Measurements from ENCODE around the gene MFSD12.
"Not testable (repeated sequence)": the region's sequence is repeated elsewhere in the genome, so short reads cannot be mapped to it uniquely, and the experiment has no call there.

Gene MFSD12

DNA sequence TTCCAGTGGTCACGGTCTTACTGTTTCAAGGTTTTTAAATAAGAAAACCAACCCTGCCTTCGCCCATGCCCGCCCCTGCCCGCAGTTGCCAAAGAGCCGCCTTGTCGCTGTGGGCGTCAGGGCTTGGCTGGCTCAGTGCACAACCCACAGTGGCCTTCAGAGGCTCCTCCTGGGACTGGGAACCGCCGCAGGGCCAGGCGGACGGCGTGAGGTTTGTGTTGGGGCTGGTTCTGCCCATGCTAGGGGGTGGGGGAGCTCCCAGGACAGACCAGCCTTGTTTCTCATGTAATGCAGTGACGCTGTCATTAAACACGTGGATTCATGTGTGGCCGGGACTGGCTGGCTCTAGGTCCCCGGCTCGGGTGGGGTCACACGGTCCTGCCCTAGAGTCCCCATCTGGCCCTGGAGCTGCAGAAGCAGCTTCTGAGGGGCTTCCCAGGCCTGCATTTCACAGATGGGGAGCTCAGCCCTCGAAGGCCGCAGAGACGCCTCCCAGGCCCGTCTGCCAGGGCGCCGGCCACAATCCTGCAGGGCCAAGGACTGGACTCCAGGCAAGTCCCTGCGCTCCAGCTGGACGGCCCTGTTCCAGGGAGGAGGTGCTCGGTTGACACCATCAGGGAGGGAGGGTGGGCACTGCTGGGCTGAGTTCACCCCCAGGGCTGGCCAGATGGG, 20.8 kb downstream of the MFSD12 start:
- no peak for DNase-seq (ENCODE audit: low spot score)

DNA sequence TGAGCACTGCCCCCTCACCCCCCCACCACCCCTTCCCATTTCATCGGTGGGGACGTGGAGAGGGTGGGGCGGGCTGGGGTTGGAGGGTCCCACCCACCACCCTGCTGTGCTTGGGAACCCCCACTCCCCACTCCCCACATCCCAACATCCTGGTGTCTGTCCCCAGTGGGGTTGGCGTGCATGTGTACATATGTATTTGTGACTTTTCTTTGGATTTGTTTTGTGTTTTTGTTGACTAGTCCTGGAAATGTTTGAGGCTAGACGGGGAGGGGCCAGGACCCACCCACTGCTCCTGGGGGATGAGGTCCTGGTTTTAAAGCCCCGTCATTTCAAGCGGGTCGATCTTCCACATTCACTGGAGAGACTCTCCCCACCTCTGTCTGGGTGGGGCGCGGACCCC, 21.4 kb downstream of the MFSD12 start:
- no peak for DNase-seq (ENCODE audit: low spot score)

DNA sequence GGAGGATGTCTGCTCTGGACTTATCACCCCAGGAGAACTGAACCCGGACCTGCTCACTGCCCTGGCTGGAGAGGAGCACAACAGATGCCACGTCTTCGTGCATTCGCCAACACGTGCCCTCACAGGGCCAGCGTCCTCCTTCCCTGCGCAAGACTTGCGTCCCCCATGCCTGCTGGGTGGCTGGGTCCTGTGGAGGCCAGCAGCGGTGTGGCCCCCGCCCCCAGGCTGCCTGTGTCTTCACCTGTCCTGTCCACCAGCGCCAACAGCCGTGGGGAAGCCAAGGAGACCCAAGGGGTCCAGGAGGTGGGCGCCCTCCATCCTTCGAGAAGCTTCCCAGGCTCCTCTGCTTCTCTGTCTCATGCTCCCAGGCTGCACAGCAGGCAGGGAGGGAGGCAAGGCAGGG, 21.8 kb downstream of the MFSD12 start:
- DNase-seq (ENCODE audit: low spot score) = no peak

DNA sequence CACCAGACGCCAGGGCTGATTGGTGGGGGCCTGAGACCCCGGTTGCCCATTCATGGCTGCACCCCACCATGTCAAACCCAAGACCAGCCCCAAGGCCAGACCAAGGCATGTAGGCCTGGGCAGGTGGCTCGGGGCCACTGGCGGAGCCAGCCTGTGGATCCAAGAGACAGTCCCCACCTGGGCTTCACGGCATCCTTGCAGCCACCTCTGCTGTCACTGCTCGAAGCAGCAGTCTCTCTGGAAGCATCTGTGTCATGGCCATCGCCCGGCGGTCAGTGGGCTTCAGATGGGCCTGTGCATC, 22.2 kb downstream of the MFSD12 start:
- DNase-seq (ENCODE audit: low spot score) = no peak

DNA sequence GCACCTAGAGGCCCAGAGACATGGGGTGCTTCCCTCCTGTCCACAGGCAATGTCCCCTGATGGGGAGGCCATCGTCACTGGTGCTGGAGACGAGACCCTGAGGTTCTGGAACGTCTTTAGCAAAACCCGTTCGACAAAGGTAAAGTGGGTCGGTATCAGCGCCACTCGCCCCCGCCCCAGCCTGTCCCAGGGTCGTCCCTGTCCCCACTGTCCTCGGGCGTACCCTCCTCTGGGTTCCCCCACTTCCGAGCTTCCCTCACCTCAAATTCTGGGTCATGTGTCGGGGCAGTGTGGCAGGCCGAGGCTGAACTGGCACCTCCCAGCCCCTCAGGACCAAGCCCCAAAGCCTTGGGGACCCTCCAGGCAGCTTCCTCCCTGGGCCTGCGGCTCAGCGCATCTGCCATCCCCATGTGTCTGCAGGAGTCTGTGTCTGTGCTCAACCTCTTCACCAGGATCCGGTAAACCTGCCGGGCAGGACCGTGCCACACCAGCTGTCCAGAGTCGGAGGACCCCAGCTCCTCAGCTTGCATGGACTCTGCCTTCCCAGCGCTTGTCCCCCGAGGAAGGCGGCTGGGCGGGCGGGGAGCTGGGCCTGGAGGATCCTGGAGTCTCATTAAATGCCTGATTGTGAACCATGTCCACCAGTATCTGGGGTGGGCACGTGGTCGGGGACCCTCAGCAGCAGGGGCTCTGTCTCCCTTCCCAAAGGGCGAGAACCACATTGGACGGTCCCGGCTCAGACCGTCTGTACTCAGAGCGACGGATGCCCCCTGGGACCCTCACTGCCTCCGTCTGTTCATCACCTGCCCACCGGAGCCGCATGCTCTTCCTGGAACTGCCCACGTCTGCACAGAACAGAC, 22.8 kb downstream of the MFSD12 start:
- no peak for DNase-seq (ENCODE audit: low spot score)

DNA sequence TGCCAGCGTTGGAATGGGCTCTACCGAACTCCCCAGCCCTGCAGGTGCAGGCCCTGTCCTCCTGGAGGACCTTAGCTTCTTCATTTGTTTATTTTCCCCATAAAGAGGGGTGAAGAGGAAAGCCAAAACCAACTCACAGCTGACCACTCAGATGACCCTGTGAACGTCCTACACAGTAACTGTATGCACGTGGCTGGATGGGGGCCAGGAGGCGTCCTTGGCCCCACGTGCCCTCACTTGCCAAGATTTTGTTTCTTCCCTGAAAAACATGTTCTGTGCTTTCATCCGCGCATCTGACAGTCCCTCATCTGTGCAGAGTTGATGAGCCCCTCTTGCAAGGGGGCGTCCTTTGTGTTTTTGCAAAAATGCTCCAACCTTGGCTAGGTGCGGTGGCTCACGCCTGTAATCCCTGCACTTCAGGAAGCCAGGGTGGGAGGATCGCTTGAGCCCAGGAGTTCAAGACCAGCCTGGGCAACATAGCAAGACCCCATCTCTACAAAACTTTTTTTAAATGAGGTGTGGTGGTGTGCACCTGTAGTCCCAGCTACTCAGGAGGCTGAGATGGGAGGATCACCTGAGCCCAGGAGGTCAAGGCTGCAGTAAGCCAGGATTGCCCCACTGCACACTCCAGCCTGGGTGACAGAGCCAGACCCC, 23.7 kb downstream of the MFSD12 start:
- no peak for DNase-seq (ENCODE audit: low spot score)

DNA sequence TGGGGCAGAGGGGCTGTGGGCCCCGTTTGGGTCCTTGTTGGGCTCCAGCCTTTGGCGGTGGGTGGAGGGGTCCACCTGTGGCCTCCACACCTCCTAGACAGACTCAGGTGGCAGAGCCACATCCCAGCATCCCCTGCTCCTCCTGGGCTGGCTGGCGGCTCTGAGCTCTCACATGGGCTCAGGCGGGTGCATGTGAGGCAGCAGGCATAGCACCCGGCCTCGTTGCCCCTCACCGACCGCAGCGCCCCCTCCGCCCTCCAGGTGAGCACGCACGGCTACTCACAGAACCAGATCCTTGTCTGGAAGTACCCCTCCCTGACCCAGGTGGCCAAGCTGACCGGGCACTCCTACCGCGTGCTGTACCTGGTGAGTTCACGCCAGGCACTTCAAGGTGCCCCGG, 24.4 kb downstream of the MFSD12 start:
- DNase-seq (ENCODE audit: low spot score) = no peak

DNA sequence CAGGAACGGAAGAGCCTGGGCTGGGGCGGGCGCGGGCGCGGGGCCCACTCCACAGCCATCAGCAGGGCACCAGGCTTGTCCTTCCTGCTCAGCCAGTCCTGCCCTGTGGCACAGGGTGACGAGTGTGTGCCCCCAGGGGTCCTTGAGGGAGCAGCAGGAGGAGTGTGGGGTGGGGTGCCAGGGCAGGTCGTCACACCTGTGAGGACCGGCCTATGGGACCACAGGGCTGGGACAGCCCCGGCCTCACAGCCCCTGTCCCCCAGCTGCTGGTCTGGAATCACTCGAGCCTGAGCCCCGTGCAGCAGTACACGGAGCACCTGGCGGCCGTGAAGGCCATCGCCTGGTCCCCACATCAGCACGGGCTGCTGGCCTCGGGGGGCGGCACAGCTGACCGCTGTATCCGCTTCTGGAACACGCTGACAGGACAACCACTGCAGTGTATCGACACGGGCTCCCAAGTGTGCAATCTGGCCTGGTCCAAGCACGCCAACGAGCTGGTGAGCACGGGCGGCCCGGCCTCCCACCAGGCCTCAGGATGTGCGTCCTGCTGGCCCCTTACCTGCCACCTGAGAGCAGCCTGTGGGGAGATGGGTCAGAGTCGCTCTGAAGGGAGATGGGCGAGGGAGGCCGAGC, 25.1 kb downstream of the MFSD12 start:
- no peak for DNase-seq (ENCODE audit: low spot score)

DNA sequence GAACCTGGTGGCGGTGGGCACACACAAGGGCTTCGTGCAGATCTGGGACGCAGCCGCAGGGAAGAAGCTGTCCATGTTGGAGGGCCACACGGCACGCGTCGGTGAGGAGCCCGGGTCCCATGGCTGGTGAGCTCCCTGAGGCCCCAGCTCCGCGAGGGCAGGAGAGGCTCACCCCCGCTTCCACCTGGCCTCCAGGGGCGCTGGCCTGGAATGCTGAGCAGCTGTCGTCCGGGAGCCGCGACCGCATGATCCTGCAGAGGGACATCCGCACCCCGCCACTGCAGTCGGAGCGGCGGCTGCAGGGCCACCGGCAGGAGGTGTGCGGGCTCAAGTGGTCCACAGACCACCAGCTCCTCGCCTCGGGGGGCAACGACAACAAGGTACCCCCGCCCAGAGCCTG, 25.7 kb downstream of the MFSD12 start:
- DNase-seq (ENCODE audit: low spot score) = no peak

DNA sequence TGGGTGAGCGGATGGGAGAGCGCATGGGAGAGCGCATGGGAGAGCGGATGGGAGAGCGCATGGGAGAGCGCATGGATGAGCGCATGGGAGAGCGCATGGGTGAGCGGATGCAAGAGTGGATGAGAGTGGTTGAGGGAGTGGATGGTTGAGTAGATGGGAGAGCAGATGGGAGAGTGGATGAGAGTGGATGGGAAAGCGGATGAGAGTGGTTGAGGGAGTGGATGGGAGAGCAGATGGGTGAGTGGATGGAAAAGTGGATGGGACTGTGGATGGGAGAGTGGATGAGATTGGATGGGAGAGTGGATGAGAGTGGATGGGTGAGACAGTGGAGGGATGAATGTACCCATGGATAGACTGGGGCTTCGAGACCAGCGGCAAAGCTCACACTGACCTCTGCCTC, 27.0 kb downstream of the MFSD12 start:
- no peak for DNase-seq (ENCODE audit: low spot score)

DNA sequence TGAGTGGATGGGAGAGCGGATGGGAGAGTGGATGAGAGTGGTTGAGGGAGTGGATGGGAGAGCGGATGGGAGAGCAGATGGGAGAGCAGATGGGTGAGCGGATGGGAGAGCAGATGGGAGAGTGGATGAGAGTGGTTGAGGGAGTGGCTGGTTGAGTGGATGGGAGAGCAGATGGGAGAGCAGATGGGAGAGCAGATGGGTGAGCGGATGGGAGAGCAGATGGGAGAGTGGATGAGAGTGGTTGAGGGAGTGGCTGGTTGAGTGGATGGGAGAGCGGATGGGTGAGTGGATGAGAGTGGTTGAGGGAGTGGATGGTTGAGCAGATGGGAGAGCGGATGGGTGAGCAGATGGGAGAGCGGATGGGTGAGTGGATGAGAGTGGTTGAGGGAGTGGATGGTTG, 28.1 kb downstream of the MFSD12 start:
- not testable (repeated sequence) for DNase-seq (ENCODE audit: low spot score)

DNA sequence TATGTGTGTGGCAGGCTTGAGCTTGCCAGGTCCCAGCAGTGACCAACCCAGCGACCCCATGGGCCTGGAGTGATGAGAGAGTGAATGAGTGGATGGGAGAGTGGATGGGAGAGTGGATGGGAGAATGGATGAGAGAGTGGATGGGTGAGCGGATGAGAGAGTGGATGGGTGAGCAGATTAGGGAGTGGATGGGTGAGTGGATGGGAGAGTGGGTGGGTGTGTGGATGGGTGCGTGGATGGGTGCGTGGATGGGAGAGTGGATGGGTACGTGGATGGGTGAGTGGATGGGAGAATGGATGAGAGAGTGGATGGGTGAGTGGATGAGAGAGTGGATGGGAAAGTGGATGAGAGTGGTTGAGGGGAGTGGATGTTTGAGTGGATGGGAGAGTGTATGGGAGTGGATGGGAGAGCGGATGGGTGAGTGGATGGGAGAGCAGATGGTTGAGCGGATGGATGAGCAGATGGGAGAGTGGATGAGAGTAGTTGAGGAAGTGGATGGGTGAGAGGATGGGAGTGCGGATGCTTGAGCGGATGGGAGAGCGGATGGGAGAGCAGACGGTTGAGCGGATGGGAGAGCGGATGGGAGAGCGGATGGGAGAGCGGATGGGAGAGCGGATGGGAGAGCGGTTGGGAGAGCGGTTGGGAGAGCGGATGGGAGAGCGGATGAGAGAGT, 28.7 kb downstream of the MFSD12 start:
- DNase-seq (ENCODE audit: low spot score) = no peak

DNA sequence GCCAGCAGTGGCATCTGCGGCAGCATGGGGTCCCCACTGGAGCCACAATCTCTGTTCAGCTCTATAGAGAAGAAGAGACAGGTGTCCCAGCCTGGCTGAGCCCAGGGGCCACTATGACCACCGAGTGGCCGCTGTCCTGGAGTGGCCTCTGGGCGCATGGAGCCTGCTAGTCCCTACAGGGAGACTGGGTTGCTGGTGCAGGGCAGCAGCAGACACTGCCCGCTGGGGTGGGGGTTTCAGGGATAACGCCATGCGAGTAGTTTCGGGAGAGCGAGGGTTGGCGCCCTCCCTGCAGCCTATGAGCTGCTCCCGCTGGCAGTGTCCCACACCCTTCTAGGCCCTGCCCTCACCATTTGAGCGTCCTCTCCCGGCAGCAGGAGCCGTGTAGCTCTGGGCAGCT, 29.3 kb downstream of the MFSD12 start:
- no peak for DNase-seq (ENCODE audit: low spot score)

DNA sequence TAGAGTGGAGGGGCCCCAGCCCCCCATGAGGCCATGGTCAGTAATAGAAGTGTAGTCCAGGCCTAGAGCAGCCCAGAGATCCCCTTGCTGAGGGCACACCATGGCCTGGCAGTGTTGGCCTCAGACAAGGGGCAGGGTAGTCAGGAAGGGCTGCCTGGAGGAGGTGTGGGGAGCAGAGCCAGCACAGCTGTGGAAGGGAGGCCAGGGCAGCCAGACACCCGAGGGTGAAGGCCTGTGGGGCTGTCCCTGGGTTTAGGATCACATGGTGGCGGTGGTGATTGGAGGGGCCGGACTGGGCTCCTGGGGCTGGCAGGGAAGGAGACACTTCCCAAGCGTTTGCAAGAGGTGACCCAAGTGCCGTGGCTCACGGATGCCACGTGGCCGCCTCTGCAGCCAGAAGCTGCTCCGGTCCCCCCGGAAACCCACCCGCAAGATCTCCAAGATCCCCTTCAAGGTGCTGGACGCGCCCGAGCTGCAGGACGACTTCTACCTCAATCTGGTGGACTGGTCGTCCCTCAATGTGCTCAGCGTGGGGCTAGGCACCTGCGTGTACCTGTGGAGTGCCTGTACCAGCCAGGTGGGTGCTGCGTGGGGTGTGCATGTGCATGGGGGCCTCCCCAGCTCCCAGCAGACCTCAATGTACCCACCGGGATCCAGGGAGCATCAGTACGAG, 30.0 kb downstream of the MFSD12 start:
- no peak for DNase-seq (ENCODE audit: low spot score)

DNA sequence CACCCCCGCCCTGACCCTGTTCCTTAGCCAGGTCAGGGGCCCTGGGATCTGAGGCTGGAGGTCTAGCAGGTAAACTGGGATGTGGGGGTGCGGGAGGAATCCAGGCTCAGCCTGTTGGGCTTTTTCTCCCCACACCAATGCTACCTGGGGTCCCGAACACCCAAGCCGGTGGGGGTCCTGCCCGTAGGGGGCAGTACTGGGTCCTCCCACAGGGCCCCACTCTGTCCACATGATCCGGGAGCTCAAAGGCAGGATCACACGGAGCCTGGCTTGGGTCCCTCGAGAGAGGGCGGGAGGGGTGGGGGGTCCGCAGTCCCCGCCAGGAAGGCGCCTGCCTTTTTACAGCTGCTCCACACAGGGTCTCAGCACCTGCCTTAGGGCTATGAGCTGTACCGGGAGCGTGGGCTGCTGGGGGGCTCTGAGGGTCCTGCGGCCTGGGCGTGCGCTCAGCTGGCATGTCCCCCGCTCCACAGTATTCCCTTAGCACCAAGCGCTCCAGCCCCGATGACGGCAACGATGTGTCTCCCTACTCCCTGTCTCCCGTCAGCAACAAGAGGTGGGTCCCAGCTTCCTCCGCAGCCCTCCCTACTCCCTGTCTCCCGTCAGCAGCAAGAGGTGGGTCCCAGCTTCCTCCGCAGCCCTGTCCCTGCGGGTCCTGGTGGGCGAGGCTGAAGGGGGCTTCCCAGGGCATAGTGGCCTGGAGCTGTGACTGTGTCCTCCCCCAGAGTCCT, 30.7 kb downstream of the MFSD12 start:
- DNase-seq (ENCODE audit: low spot score) = no peak

DNA sequence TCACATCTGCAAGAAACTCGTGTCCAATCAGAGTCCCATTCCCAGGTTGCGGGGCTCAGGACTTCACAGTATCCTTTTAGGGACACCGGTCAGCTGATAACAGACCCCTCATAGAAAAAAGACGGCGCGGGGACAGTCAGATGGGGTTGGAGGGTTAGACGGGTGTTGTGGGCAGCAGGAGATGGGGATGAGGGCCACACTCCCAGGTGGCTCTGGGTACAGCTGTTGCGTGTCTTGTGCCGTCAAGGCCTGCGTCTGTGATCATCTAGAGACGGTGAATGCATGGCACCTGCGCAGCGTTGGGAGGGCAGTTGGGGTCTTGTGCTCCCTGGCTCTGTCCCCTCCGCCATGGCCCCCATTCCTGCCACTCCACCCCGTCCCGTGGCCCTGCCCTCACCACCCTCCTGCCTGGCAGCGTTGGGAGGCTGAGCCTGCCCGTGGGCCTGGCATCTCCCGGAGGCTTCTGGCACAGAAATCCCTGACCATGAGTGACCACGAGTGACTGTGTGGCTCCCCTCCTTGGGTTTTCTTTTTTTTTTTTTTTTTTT, 32.4 kb downstream of the MFSD12 start:
- no peak for DNase-seq (ENCODE audit: low spot score)

DNA sequence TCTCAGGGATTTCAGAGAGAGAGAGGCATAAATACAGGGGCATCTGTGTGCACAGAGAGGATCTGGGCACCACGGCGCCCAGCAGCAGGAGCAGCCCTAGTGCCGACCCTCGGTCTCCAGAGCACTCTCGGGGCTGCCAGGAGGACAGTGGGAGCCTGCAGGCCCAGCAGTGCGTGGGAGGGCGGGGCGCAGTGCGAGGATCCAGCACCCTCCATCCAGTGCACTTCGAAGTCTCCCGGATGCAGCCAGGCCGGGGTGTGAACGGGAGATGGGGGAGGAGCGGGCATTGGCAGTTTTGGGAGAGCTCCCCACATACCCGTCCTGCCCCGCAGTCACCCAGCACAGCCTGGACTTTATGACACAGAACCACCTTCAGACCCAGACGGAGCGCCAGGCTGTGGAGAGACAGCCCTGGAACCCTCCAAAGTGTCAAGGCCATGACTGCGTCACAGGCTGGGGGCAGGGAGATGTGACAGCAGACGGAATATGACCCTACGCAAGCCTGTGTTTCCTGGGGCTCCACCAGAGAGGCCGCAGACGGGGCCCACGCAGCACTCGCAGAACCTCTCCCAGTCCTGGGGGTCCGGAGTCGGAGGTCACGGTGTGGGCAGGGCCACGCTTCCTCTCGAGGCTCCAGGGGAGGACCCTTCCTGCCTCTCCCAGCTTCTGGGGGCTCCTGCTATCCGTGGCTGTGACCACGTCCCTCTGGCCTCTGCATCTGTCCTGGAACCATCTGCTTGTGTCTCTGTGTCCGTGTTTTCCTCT, 33.1 kb downstream of the MFSD12 start:
- no peak for DNase-seq (ENCODE audit: low spot score)

DNA sequence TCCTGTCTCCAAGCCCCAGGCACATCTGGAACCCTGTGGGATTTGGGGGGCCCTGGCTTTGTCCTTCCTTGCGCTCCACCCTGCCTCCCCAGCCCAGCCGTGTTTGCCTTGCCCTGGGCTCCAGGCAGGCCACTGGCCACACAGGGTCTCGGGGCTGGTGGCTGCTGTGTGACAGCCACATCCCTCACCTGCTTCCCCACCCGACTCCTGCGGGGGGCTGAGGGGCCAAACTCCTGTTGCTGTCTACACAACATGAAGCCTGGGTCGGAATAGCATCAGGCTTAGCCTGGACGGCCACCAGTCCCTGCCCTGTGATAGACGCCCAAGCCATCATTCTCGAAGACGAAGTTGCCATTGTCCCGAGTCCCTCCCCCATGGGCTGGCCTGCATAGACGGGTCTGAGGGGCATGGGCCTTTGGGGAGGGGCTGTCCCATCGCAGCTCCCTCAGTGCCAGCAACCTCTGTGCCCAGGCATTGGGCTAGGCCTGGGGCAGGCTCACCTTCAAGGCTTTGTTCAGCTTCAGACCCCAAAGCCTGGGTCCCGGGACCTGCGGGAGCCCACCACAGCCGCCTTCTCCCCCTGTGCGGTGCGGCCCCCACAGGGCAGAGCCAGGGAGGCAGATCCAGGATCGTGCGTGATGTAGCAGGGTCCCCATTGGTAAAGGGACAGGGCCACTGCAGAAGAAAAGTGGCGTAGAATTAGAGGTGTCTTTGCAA, 33.9 kb downstream of the MFSD12 start:
- DNase-seq (ENCODE audit: low spot score) = no peak
